H1 (cell line): ENCODE results near the gene ZNF609. TPM values are rescaled to one million over a fixed set of nuclear protein-coding genes. Genes with fewer than 3 reads are reported as not detected.

Source experiments
- CTCF ChIA-PET: fragments of 300-600 bp; sonication (Branson Sonifier 250); formaldehyde crosslinking; loops from one replicate; lab custom pipeline; 2021; ENCODE audit not compliant: partially characterized antibody; lab: Charles Lee
- POLR2A ChIA-PET: fragments of 300-600 bp; sonication (Branson Sonifier 250); formaldehyde crosslinking; loops from one replicate; lab custom pipeline; 2021; ENCODE audit warnings: inconsistent platforms; ENCODE audit not compliant: partially characterized antibody; lab: Charles Lee
- DNase-seq, 2 experiments: peaks; one replicate each; pipeline versions ENCODE4 v3.0.0 to v3.0.0-alpha.2; 2010 to 2022; ENCODE audit warnings: low spot score in 2 of 2, low read depth in 1 of 2, mixed read lengths in 1 of 2
- FAIRE-seq: peaks from 2 replicates; lab custom pipeline; 2011; peaks lifted over from hg19 to GRCh38; lab: Jason Lieb, UNC
- H2AFZ ChIP-seq: 2 replicates; pipeline ENCODE4 v1.8.1; 2012; ENCODE audit warnings: low read length, inconsistent platforms
- H2AK5ac ChIP-seq: 2 replicates; pipeline ENCODE4 v1.6.1; 2013; ENCODE audit warnings: low read depth, low read length
- H2BK120ac ChIP-seq: replicated peaks from 2 replicates; pipeline ENCODE3; 2013; ENCODE audit warnings: low read depth, low read length, inconsistent platforms
- H2BK12ac ChIP-seq: 2 replicates; pipeline ENCODE4 v1.6.1; 2013; ENCODE audit warnings: low read depth, low read length
- H2BK15ac ChIP-seq: 2 replicates; pipeline ENCODE4 v1.6.1; 2013; ENCODE audit warnings: low read length
- H2BK20ac ChIP-seq: 2 replicates; pipeline ENCODE4 v1.6.1; 2013; ENCODE audit warnings: low read length
- H2BK5ac ChIP-seq: 2 replicates; pipeline ENCODE4 v1.6.1; 2013; ENCODE audit warnings: low read depth, low read length
- H3K14ac ChIP-seq: 2 replicates; pipeline ENCODE4 v1.6.1; 2013; ENCODE audit warnings: inconsistent platforms; ENCODE audit not compliant: insufficient read length
- H3K18ac ChIP-seq: 2 replicates; pipeline ENCODE4 v1.6.1; 2013; ENCODE audit warnings: low read length; ENCODE audit errors: extremely low read depth
- H3K23ac ChIP-seq: 2 replicates; pipeline ENCODE4 v1.6.1; 2013; ENCODE audit warnings: inconsistent platforms; ENCODE audit not compliant: insufficient read length
- H3K23me2 ChIP-seq: 2 replicates; pipeline ENCODE4 v1.6.1; 2013; ENCODE audit warnings: low read depth, low read length
- H3K27ac ChIP-seq: 2 replicates; pipeline ENCODE4 v1.6.1; 2011; ENCODE audit warnings: low read depth, low read length, inconsistent platforms
- H3K27me3 ChIP-seq, 4 experiments: replicated peaks in 1 of 4; 1 replicate in 1 of 4; 2 replicates in 3 of 4; pipeline versions ENCODE4 v1.6.1 to v1.8.1; 2011 to 2013; ENCODE audit warnings: low read length in 3 of 4, mild to moderate bottlenecking in 3 of 4, inconsistent platforms in 2 of 4, mixed read lengths in 2 of 4, moderate library complexity in 1 of 4; ENCODE audit not compliant: control insufficient read depth in 3 of 4, insufficient read depth in 3 of 4; ENCODE audit errors: extremely low read depth in 1 of 4
- H3K36me3 ChIP-seq, 4 experiments: 2 replicates each; pipeline versions ENCODE4 v1.6.1 to v1.8.1; 2011 to 2013; ENCODE audit warnings: mild to moderate bottlenecking in 4 of 4, low read length in 3 of 4, moderate library complexity in 2 of 4, control low read depth in 1 of 4, inconsistent platforms in 1 of 4; ENCODE audit not compliant: insufficient read depth in 4 of 4, control insufficient read depth in 2 of 4
- H3K4ac ChIP-seq: replicated peaks from 2 replicates; pipeline ENCODE3; 2013; ENCODE audit warnings: low read length, low read depth, mixed read lengths, inconsistent platforms; ENCODE audit not compliant: insufficient read length
- H3K4me1 ChIP-seq, 4 experiments: replicated peaks in 1 of 4; 1 replicate in 1 of 4; 2 replicates in 3 of 4; pipeline versions ENCODE4 v1.6.1 to v1.8.1; 2011 to 2013; ENCODE audit warnings: low read length in 3 of 4, inconsistent platforms in 2 of 4, mixed read lengths in 1 of 4; ENCODE audit not compliant: insufficient read depth in 4 of 4, control insufficient read depth in 3 of 4
- H3K4me2 ChIP-seq, 2 experiments: 2 replicates each; pipeline versions ENCODE4 v1.6.1 to v1.8.1; 2011 to 2013; ENCODE audit warnings: low read depth in 2 of 2, low read length in 2 of 2, control low read depth in 1 of 2, inconsistent platforms in 1 of 2, mild to moderate bottlenecking in 1 of 2; ENCODE audit not compliant: insufficient read depth in 1 of 2
- H3K4me3 ChIP-seq, 4 experiments: fragments of 200-600, 300-600 bp in 1 of 4; sonication (generic), shearing (Covaris generic), sonication (Bioruptor Twin) in 1 of 4; 2 replicates each; pipeline versions ENCODE4 v1.5.1 to v1.8.1; 2011 to 2016; ENCODE audit warnings: low read length in 4 of 4, low read depth in 3 of 4, control low read depth in 2 of 4, inconsistent platforms in 2 of 4, mild to moderate bottlenecking in 2 of 4, mixed read lengths in 1 of 4, moderate library complexity in 1 of 4; ENCODE audit not compliant: insufficient read depth in 2 of 4; ENCODE audit errors: extremely low read depth in 1 of 4
- H3K56ac ChIP-seq: replicated peaks from 2 replicates; pipeline ENCODE3; 2013; ENCODE audit warnings: low read depth, mild to moderate bottlenecking, mixed read lengths, low read length, inconsistent platforms; ENCODE audit not compliant: insufficient read length
- H3K79me1 ChIP-seq: 2 replicates; pipeline ENCODE4 v1.6.1; 2013; ENCODE audit warnings: low read depth, low read length, control low read depth
- H3K79me2 ChIP-seq, 2 experiments: 2 replicates each; pipeline versions ENCODE4 v1.6.1 to v1.8.1; 2012 to 2013; ENCODE audit warnings: low read length in 2 of 2, mild to moderate bottlenecking in 2 of 2, inconsistent platforms in 1 of 2; ENCODE audit not compliant: insufficient read depth in 2 of 2, control insufficient read depth in 1 of 2
- H3K9ac ChIP-seq, 4 experiments: replicated peaks in 1 of 4; 1 replicate in 1 of 4; 2 replicates in 3 of 4; pipeline versions ENCODE4 v1.6.1 to v1.8.1; 2011 to 2013; ENCODE audit warnings: low read depth in 3 of 4, low read length in 3 of 4, control low read depth in 2 of 4, mild to moderate bottlenecking in 2 of 4, moderate library complexity in 2 of 4, inconsistent platforms in 1 of 4; ENCODE audit errors: extremely low read depth in 1 of 4
- H3K9me3 ChIP-seq, 2 experiments: 2 replicates each; pipeline versions ENCODE4 v1.6.1 to v1.8.1; 2012 to 2013; ENCODE audit warnings: mild to moderate bottlenecking in 2 of 2, moderate library complexity in 2 of 2, control low read depth in 1 of 2, inconsistent platforms in 1 of 2, low read depth in 1 of 2, low read length in 1 of 2, mixed read lengths in 1 of 2; ENCODE audit not compliant: insufficient read depth in 2 of 2
- H4K20me1 ChIP-seq, 2 experiments: replicated peaks in 1 of 2; 2 replicates each; pipeline versions ENCODE3 to v1.8.1; 2011 to 2013; ENCODE audit warnings: inconsistent platforms in 2 of 2, low read length in 2 of 2, mild to moderate bottlenecking in 1 of 2; ENCODE audit not compliant: insufficient read depth in 2 of 2, control insufficient read depth in 1 of 2
- H4K5ac ChIP-seq: 2 replicates; pipeline ENCODE4 v1.6.1; 2013; ENCODE audit warnings: low read length, low read depth, mixed read lengths, inconsistent platforms; ENCODE audit not compliant: insufficient read length
- H4K8ac ChIP-seq: 2 replicates; pipeline ENCODE4 v1.8.0; 2013; ENCODE audit warnings: mild to moderate bottlenecking, moderate library complexity, low read length, inconsistent platforms; ENCODE audit not compliant: insufficient read depth; ENCODE audit errors: extremely low read depth
- H4K91ac ChIP-seq: replicated peaks from 2 replicates; pipeline ENCODE3; 2013; ENCODE audit warnings: low read length, mixed read lengths, inconsistent platforms; ENCODE audit not compliant: insufficient read length
- BRCA1 ChIP-seq: IDR thresholded peaks from 2 replicates; pipeline ENCODE4 v1.6.1; 2012; ENCODE audit warnings: low read depth, low read length, improper control_type of control experiment
- CTBP2 ChIP-seq: IDR thresholded peaks from 2 replicates; pipeline ENCODE4 v1.7.0; 2011; ENCODE audit warnings: borderline replicate concordance, mild to moderate bottlenecking, moderate library complexity, mixed read lengths, low read length; ENCODE audit not compliant: insufficient read depth, insufficient read length
- GTF2F1 ChIP-seq: IDR thresholded peaks from 2 replicates; pipeline ENCODE4 v1.6.1; 2012; ENCODE audit warnings: low read depth, low read length, improper control_type of control experiment, borderline replicate concordance
- HDAC2 ChIP-seq, 2 experiments: fragments of 300-600 bp in 1 of 2; sonication (generic) in 1 of 2; IDR thresholded peaks; 2 replicates each; pipeline ENCODE4 v1.6.1; 2011 to 2012; ENCODE audit warnings: low read depth in 2 of 2, low read length in 2 of 2, mild to moderate bottlenecking in 2 of 2, moderate library complexity in 2 of 2, borderline replicate concordance in 1 of 2, inconsistent platforms in 1 of 2
- JUND ChIP-seq: IDR thresholded peaks from 2 replicates; pipeline ENCODE4 v1.6.1; 2011; ENCODE audit warnings: mild to moderate bottlenecking, improper control_type of control experiment, low read length
- MAFK ChIP-seq: IDR thresholded peaks from 2 replicates; pipeline ENCODE4 v1.6.1; 2012; ENCODE audit warnings: low read depth, mild to moderate bottlenecking, improper control_type of control experiment, low read length
- RXRA ChIP-seq: IDR thresholded peaks from 2 replicates; pipeline ENCODE4 v1.6.1; 2011; ENCODE audit warnings: low read depth, mild to moderate bottlenecking, low read length, moderate library complexity; ENCODE audit not compliant: insufficient read depth
- SIN3A ChIP-seq, 2 experiments: IDR thresholded peaks in 1 of 2; conservative IDR thresholded peaks in 1 of 2; 2 replicates each; pipeline ENCODE4 v1.6.1; 2011 to 2012; ENCODE audit warnings: low read length in 2 of 2, improper control_type of control experiment in 1 of 2, low read depth in 1 of 2, mild to moderate bottlenecking in 1 of 2
- polyA plus RNA-seq, 7 experiments: library from polyadenylated mRNA; depleted of rRNA in 3 of 7; stranded (reverse) in 5 of 7; unstranded in 2 of 7; fragments of >200 nt in 5 of 7; fragments of 200-250 nt in 2 of 7; gene quantifications; 1 replicate in 5 of 7; 2 replicates in 1 of 7; 4 replicates in 1 of 7; pipeline versions ENCODE4 v1.2.1 to v1.2.3, GENCODE V29; 2011 to 2013; ENCODE audit warnings: missing spikeins in 2 of 7, mixed read lengths in 2 of 7
- total RNA-seq: library from RNA; stranded (reverse); fragmentation: NEBNext Ultra II Directional; extraction: Animal tissue kit (Norgen Biotek cat#: 25700); gene quantifications from 2 replicates; pipeline ENCODE4 v1.2.1, GENCODE V29; 2021
- TF ChIP-seq, protein P1 (sequence below), 3 experiments: IDR thresholded peaks; 1 replicate in 2 of 3; 2 replicates in 1 of 3; pipeline versions ENCODE4 v1.5.1 to v1.6.1; 2011; ENCODE audit warnings: low read length in 3 of 3, mild to moderate bottlenecking in 3 of 3, inconsistent platforms in 2 of 3, low read depth in 1 of 3, moderate library complexity in 1 of 3; ENCODE audit not compliant: insufficient read depth in 1 of 3; ENCODE audit errors: control extremely low read depth in 1 of 3
- TF ChIP-seq, protein P2 (sequence below): IDR thresholded peaks from 2 replicates; pipeline ENCODE4 v1.6.1; 2011; ENCODE audit warnings: low read length, improper control_type of control experiment

The ZNF609 gene
- total and polyA plus RNA-seq, 2 of the 8 experiments (the other 6 are each of a cell fraction or from before 2014, with no cell fraction given): 15.5 to 47.8 TPM

DNA sequence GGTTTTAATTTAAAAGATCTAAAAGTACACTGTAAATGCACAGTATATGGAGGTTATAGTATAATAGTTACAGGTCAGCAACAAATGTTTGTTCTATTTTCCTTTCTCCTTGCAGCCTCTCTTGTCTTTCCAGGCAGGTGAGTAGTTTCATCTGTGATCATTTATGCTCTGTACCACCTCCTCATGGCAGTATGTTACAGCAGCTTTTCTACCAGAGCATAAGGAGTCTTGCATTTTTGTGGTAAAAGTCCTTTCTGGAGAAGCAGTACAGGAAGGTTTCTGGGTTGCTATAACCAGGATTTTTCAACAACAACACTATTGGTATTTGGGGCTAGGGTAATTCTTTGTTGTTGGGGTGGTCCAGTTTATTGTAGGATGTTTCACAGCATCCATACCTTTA is 59.5 kb downstream of the ZNF609 start:
- Histone ChIP-seq H3K4me3 (no peak overlapping the region), H3K27me3 (no peaks in the 10 kb centered on the region), H3K4ac (no peak overlapping the region), H3K27ac (no peak overlapping the region), H3K14ac (no peak overlapping the region), H3K36me3 (no peaks in the 10 kb centered on the region), H2BK20ac (no peak overlapping the region), H3K4me1 (peaks cover 3 to 8% (median 4%) of the 10 kb centered on the region in 4 experiments; a peak in 5 of 7 replicates), H3K4me2 (no peak overlapping the region), H3K9me3 (no peaks in the 10 kb centered on the region), H3K79me1 (peaks cover 10% of the 10 kb centered on the region), H3K23me2 (no peaks in the 10 kb centered on the region), H2AFZ (no peak overlapping the region), H4K91ac (no peak overlapping the region), H3K23ac (no peak overlapping the region), H4K20me1 (peaks cover 3 to 15% of the 10 kb centered on the region in 2 experiments), H3K79me2 (peaks cover 0 to 97% of the 10 kb centered on the region in 2 experiments; a peak in 3 of 4 replicates), H2BK5ac (no peak overlapping the region), H3K56ac (no peak overlapping the region), H2AK5ac (no peak overlapping the region), H3K18ac (no peak overlapping the region), H4K8ac (no peak overlapping the region), H4K5ac (no peak overlapping the region), H2BK12ac (no peak overlapping the region), H3K9ac (no peak overlapping the region), H2BK120ac (no peak overlapping the region), H2BK15ac (no peak overlapping the region)
- DNase-seq (no peak), FAIRE-seq (no peak)
- ChIA-PET POLR2A (no interaction called here), CTCF (interaction anchor here (1.2 kb wide), 1 partner anchor 82 kb away, joined by 3 read pairs; no protein-coding TSS in a partner anchor)
- TF ChIP-seq JUND (no peak), CTBP2 (no peak), MAFK (no peak), RXRA (no peak), GTF2F1 (no peak), HDAC2 (IDR thresholded peaks at IDR 0.05; ENCODE audit: borderline replicate concordance in 1 of 2, low read depth in 2 of 2, low read length in 2 of 2) (no peak), BRCA1 (no peak), SIN3A (conservative IDR thresholded peaks at IDR 0.05 in 1 of 2, IDR thresholded peaks at IDR 0.05 in 1 of 2; ENCODE audit: low read depth in 1 of 2, low read length in 2 of 2) (no peak)
- TF ChIP-seq, protein P1, sequence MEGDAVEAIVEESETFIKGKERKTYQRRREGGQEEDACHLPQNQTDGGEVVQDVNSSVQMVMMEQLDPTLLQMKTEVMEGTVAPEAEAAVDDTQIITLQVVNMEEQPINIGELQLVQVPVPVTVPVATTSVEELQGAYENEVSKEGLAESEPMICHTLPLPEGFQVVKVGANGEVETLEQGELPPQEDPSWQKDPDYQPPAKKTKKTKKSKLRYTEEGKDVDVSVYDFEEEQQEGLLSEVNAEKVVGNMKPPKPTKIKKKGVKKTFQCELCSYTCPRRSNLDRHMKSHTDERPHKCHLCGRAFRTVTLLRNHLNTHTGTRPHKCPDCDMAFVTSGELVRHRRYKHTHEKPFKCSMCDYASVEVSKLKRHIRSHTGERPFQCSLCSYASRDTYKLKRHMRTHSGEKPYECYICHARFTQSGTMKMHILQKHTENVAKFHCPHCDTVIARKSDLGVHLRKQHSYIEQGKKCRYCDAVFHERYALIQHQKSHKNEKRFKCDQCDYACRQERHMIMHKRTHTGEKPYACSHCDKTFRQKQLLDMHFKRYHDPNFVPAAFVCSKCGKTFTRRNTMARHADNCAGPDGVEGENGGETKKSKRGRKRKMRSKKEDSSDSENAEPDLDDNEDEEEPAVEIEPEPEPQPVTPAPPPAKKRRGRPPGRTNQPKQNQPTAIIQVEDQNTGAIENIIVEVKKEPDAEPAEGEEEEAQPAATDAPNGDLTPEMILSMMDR (IDR thresholded peaks at IDR 0.05; ENCODE audit: control extremely low read depth in 1 of 3, insufficient read depth in 1 of 3, low read depth in 1 of 3, low read length in 3 of 3): peak in 1 of 3 experiments; percentile 47; a peak in 2 of 4 replicates
- TF ChIP-seq, protein P2, sequence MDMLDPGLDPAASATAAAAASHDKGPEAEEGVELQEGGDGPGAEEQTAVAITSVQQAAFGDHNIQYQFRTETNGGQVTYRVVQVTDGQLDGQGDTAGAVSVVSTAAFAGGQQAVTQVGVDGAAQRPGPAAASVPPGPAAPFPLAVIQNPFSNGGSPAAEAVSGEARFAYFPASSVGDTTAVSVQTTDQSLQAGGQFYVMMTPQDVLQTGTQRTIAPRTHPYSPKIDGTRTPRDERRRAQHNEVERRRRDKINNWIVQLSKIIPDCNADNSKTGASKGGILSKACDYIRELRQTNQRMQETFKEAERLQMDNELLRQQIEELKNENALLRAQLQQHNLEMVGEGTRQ: no peak
